CD4-positive, alpha-beta T cell treated with Interferon gamma for 1 hour (primary cell): ENCODE measurements around the gene FALEC.

Experiments
- DNase-seq: peaks from one replicate; pipeline ENCODE4 v3.0.0-alpha.2; 2020

Gene FALEC

DNA sequence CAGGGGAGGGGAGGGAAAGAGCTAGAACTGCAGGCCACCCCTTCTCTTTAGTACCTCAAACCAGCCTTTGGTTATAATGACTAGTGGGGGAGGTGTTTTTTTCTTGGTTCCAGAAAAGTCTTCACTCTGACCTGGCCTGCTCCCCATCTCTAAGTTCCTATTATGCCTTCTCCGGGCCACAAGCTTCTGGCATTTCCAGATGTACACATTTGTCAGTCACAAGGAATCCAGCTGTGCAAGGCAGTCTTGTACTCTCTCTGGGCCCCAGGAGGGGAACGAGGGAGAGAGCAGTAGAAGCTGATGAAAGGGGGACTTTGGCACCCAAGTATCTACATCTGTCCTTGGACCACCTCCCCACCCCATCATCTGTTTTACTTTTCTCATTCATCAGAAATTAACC lies 2.7 kb upstream of the FALEC start:
- DNase-seq, result no peak

DNA sequence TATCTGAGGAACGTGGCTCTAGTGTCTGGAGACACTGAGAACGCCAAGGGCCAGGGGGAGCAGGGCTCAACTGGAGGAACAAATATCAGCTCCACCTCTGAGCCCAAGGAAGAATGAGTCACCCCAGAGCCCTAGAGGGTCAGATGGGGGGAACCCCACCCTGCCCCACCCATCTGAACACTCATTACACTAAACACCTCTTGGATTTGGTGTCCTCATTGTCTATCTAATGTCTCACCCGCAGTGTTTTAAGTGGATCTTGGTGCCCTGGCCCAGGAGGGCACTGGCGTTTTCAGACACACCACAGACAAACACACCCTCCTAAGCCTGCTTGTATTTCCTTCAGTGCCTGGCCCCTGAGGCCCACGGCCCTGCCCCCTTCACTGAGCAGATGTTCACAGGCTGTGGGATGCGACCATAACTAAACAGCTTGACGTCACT lies 2.2 kb upstream of the FALEC start:
- no peak for DNase-seq

DNA sequence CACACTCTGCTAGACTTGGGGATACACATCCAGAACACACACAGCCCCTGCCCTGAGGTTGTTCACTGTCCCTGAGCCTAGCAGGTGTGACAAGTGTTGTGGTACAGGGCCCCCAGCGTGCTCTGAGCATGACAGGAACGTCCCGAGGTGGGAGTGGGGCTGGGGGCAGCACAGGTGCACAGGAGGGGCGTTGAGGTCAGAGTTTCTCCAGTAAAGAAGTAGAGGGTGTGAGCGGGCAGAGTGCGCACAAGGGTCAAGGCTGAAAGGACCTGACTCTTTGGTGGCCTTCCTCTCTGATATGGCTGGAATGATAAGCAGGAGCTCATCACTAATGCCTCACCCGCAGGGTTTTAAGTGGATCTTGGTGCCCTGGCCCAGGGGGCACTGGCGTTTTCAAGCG lies 1.3 kb upstream of the FALEC start:
- no peak for DNase-seq

DNA sequence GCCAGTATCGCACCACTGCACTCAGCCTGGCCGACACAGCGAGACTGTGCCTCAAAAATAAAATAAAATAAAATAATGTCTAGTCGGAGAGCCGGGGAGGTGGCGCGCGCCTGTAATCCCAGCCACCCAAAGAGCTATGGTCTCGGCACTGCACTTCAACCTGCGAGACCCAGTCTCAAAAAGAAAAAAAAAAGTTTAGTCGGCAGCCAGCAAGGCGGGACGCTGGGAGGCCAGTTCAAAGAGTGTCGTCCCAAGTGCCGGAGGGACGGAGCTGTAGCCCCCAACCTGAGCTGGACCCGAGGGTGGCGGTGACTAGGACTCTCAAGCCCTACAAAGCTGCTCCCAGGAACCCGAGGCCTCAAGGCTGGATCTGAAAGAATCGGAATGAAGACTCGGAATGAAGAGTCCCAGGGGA lies 632 bp upstream of the FALEC start:
- DNase-seq, result no peak

DNA sequence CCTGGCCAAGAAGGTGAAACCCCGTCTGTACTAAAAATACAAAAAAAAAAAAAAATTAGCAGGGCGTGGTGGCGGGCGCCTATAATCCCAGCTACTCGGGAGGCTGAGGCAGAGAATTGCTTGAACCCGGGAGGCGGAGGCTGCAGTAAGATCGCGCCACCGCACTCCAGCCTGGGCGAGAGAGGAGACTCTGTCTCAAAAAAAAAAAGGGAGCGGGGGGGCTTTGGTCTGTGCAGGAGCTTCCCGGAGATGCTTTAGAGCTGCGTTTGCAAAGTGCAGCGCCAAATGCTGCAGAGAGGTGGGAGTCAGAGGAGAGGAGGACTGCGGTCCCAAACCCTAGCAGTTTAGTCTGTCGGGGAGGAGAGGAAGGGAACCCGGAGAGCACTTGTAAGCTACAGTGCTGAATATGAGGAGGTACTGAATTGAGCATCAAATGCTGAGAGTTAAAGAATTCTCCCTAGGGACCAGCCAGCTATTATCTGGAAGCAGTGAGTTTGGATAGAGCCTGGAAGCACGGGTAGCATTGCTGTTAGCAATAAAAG lies 569 bp downstream of the FALEC start:
- no peak for DNase-seq

DNA sequence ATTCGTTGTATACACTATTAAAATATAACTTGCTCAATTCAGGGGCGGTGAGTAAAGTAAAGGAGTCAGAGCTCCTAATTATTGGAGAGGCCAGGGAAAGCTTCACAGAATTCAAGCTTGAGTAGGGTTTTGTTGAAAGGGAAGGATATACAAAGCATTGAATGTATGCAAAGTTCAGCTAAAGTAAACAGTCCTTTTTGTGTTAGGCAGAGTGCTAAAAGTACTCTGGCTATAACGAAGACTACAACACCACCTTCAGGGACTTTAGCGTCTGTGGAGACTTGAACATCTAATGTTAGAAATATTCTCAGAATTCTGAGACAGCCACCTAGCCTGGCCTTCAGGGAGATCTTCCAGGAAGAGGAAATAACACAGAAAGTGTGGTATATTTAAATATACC lies 1.1 kb downstream of the FALEC start:
- DNase-seq, result no peak

DNA sequence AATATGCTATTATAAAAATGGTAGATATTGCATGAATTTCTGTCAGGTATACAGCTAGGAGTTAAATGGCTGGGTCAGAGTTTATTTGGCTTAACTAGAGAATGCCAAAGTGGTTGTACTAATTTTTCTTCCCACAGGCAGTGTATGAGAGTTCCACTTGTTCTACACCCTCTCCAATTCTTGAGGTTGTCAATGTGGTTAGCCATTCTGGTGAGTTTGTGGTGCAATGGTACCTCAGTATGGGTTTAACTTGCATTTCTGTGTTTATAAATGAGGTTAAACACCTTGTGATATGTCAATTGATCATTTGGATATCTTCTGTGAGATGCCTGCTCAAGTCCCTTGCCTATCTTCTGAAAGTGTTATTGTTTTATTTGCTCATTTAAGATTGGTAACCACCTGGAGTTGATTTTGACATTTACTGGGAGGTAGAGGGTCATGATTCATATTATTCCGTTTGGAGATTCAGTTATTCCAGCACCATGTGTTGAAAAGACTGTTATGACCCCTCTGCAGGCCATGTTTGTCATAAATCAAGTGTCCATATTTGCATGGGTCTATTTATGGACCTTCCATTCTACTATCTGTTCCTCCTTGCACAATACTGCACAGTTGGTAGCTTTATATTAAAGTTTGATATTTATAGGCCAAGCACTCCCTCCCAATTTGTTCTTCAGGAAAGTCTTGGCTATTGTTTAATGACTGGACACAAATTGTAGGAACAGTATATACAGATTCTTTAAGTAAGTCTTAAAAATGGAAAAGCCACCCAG lies 5.8 kb downstream of the FALEC start:
- DNase-seq, result no peak

DNA sequence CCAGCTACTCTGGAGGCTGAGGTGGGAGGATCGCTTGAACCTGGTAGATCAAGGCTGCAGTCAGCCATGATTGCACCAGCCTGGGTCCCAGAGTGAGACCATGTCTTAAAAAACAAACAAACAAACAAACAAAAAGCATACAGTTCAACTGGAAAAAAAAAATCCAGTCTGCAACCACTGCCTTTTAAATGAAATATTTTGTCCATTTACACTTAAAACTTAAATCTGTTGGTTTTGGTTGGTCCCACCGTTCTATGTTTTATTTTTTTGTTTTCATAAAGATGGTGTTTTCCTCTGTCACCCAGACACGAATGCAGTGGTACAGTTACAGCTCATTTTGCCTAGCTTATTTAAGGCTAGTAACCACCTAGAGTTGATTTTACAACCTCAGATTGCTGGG lies 9.8 kb downstream of the FALEC start:
- no peak for DNase-seq

DNA sequence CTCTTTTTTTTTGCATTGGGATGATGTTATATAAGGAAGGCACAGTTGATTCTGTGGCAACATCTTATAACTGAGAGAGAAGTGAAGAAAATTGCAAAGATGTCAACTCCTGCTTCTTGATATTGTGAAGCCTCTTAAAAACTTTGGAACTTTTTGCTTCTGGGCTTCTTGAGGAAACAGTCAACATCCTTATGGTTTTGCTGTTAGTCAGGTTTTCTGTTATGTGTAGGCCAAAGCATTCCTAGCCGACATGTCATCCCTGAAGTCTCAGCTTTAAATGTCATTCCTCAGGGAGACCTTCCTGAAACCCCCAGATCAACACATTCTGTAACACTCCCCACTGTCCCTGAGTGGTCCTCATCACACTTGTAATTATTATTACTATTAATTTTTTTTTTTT lies 12.6 kb downstream of the FALEC start:
- DNase-seq, result no peak

DNA sequence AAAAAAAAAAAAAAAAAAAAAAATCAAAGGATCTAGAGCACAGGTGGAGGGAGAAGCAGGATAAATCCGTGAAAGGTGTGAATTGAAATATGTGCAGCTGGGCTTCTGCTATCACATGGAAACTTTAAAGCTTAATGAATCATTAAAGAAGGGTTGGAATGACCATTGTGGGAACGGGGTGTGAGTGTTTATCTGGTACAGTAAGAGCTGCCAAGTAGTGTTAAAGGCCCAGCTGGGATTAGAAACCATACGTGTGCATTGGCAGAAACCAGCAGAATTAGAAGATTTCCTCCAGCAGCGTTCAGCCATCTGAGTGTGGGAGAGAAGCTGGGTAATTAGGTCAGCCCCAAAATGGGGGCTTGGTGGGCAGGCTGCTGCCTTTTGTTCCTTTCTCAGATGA lies 13.5 kb downstream of the FALEC start:
- DNase-seq, result no peak

DNA sequence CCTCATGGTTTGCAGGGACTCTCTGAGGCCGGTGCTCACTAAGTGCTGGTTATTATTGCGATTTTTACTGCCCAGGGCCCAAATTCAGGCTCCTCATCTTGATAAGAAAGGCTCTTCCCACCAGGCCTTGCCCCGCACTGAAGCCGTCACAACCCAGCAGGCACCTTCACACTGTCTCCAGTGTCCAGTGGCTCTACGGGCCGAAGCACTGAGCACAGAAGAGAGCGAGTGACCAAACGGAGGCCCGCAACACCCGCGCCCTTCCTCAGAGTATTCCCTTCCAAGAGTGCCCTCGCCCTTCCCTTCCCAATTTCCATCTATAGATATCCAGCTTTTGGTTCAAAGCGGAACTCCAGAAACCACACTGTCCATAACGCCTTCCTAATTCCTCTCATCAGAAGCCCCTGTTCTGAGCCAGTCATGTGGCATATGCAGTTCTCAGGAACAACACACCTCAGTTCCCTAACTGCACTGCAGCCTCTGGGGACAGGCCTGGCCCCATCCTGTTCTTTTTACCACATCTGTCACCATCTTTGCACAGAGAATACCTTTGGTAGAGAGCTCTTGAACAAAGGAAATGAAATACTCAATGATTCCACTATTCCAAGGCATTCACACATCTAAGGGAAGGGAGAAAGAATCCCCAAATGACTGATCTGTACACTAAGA lies 15.1 kb downstream of the FALEC start:
- no peak for DNase-seq

DNA sequence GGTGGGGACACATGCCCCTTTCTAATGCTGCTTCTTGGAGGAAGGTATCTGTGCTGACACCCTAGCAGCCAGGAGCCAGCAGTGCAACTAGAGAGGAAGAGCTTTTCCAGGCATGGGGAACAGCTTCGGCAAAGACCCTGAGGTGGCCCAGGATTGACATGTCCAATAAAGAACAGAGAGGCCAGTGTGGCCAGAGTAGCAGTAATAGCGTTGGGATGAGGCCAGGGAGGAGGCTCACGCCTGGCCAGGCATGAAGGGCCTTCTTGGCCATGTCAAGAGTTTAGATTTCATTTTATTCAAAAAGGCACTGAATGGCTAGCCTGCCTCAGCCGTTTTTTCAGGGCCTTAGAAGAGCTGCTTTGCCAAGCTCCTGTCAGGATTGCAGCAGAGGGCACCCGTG lies 17.3 kb downstream of the FALEC start:
- no peak for DNase-seq

DNA sequence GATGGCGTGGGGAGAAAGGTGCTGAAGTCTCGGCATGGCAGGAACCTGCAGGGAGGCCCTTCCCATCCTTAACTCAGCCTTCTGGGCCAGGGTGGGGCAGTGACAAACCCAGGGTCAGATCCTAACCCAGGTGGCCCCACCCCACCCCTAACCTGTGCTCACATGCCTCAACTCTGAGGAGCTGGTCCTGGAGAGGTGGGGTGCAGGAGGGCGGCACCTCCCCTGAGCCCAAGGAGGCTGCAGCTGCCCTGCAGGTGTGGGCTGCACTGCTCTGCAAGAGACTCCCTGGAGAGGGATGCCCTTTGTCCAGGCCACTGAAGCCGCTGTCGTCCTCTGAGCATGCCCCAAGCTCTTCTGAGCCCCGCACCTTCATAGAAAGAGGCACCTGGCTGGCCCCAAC lies 18.4 kb downstream of the FALEC start:
- no peak for DNase-seq

DNA sequence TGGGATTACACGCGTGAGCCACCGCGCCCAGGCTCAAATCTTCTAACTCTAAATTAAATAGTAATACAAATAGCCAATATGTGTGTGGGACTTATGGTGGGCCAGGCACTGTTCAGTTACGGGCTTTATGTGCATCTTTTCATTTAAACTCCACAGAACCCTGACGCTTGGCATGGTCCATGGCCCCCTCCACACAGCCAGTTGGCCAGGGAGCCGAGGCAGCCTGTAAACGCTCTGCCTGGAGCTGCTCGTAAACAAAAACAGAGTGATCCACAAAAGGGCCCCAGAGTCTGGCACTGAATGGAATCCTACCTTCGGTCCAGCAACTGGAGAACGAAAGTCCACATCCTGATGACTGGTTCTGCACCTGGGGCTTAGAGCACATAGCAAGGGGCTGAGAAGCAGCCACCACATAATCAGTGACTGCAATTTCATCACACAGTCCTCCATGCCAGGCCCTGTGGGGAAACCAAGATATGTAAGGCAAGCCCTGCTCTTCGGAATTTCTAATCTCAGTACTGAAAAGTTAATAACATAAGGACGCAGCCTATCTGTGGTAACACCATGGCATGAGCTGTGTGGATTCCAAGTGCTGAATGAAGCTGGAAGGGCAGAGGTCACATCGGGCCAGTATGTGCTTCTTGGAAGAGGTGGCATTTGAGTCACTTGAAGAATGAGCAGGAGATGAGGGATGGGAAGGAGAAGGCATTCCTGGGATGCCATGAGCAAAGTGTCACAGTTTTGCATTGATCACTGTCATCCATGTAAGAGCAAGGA lies 20.1 kb downstream of the FALEC start:
- no peak for DNase-seq

DNA sequence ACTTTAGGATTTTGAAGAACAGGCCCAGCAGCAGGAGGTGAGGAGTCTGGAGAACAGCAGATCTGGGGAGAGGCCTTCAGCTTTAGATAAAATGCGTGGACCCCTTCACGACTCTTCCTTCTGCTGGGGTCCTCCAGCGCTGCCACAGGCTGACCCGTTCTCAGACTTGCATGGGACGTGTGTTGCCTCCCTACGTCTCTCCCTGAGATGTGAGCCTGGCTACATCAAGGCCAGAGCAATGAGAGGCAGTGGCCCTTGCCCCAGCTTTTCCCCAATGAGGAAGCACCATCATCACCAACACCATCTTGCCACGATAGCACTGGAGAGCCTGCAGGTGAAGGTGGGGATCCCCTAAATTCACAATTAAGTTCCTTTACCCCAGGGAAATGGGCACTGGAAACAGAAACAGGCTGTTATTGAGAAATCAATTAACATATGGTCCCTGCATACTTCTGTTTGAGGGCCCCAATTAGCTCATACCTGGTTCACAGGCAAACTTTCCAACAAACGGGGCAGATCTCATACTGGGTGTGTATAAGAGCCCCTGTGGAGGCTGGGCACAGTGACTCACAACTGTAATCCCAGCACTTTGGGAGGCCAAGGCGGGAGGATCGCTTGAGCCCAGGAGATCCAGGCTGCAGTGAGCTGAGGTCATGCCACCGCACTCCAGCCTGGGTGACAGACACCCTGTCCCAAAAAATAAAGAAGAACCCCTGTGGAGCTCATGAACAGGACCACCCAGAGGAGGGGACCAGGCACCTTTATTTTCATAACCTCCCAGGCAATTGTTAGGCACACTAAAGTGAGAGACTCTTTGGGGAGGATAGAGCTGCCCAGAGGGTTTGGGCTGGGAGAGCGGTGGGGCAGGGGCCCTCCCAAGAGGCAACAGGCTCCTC lies 21.5 kb downstream of the FALEC start:
- DNase-seq, result no peak

DNA sequence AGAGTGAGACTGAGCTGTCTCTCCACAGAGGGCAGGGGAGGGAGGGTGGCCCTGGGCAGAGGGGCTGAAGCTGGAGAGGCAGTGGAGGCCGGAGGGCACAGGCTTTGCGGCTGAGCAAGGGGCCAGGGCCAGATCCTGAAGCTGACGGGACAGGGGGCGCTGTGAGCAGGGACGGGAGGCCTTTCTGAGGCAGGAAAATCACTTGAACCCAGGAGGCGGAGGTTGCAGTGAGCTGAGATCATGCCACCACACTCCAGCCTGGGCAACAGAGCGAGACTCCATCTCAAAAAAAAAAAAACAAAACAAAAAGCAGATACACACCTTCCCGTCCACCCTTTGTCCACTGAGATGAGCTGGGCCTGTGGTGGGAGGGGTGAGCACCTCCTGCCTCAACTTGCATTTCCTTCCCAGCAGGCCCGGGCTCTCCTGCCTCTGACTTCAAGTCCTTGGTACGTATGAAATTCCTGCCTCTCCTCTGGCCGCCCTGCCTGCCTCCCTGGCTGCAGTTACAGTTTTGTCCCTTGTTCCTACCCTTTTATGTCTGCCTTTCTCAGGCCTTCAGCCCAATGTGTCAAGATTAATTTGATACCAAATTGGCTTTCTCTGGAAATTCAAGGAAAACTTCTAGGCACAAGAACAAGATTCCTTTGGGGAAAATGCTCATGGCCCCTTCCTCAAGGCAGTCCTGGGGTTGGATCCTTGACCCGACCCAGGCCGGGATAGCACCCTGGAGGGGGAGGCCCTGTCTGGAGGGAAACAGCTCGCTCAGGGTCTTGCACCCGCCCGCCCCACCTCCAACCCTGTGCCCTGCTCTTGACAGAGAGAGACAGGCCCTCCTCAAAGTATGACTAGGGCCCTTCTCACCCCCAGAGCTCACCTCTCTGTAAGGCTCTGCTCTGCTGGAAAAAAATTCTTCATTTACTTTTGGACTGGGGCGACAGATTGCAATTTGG lies 22.5 kb downstream of the FALEC start:
- DNase-seq, result no peak

DNA sequence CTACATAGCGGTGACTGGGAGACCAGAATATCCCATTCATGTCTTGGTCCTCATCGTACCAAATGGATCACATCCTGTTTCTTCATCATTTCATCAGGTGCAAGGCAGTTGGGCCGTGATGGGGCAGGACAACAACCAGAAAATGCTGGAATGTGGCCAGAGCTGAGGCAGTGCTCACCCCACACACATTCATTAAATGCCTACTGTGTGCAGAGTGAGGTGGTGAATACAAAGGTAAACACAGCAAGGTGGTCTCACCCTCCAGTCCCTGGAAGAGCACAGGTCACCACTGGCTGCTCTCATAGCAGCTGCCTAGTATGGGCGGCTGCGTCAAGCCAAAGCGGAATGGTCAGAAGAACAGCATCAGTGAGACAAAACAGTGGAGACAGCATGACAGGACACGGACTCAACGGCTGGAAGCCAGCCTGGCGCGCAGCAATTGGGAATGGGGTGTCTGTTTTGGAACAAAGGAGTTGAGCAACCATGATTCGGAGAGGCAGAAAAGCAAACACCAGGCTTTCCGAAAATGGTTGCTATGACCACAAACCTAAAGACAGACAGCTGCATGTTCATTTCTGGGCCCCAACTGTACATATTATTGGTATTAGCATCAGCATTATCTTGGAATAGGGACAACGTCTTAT lies 28.1 kb downstream of the FALEC start:
- no peak for DNase-seq

DNA sequence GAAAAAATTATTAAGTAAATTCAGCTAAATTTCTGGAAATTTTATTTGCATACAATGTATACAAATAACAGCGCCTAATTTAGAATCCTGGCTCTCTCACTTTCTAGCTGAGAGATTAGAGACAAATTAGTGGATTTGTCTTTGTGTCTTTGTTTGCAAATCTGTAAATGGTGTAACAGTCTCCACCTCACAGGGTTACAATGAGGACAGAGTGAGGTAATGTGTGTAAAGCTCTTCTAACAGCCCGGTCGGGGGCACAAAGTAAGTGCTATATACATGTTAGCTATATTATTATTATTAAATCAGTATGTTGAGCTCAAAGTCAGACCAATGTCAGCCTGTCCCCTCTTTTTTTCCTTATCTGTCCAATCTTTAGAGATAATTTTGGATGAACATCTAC lies 28.7 kb downstream of the FALEC start:
- no peak for DNase-seq

DNA sequence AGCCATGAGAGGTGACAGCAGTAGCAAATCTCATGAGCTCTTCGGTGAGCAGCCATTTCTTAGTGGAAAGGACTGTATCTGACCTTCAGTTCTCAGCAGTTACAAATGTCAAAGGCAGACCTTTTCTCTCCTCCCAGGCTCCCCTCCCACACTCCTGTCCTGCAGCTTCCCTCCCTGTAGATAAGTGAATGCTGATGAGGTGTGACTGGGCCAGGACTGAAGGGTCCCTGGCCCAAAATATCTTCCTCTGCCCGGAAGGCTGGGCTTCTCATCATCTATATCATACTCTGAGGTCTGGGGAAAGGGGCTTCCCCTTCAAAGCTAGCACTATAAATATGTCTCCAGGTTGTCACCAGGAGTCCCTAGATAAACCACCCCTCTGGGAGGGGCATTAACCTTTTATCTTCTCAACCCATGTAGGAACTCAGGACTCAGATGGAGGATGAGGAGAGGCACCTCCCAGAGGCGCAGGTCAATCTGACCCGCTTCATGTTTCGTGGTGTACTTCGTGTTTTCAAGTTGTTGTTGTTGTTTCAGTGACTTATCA lies 30.0 kb downstream of the FALEC start:
- DNase-seq, result no peak

DNA sequence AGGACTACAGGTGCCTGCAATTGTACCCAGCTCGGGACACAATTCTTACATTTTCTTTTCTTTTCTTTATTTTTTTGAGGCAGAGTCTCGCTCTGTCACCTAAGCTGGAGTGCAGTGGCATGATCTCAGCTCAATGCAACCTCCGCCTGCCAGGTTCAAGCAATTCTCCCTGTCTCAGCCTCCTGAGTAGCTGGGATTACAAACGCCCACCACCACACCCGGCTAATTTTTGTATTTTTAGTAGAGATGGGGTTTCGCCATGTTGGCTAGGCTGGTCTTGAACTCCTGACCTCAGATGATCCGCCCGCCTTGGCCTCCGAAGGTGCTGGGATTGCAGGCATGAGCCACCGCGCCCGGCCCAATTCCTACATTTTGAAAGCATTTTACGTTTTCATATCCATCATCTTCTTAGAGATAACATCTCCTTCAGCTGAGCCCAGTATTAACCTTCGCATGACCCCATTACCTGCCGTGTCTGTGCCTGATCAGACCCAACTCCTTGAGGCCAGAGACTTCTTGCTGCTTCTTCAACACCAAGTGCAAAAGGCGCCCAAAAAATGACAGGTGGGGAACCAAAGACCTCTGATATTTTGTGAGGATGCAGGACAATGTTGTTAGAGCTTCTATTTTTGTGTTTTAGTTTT lies 30.9 kb downstream of the FALEC start:
- DNase-seq, result no peak
